H1 (cell line): ENCODE data around the gene KCNQ1.

Experiments
- CTCF ChIP-seq, 3 experiments: IDR thresholded peaks; 1 replicate in 2 of 3; 2 replicates in 1 of 3; pipeline versions ENCODE4 v1.5.1 to v1.6.1; 2011; ENCODE audit warnings: low read length in 3 of 3, mild to moderate bottlenecking in 3 of 3, inconsistent platforms in 2 of 3, low read depth in 1 of 3, moderate library complexity in 1 of 3; ENCODE audit not compliant: insufficient read depth in 1 of 3; ENCODE audit errors: control extremely low read depth in 1 of 3
- EGR1 ChIP-seq: IDR thresholded peaks from 2 replicates; pipeline ENCODE4 v1.6.1; 2011; ENCODE audit warnings: low read depth, low read length, borderline replicate concordance
- GABPA ChIP-seq: IDR thresholded peaks from 2 replicates; pipeline ENCODE4 v1.6.1; 2011; ENCODE audit warnings: mild to moderate bottlenecking, low read length, moderate library complexity, borderline replicate concordance; ENCODE audit not compliant: insufficient read depth
- TCF12 ChIP-seq: IDR thresholded peaks from 2 replicates; pipeline ENCODE4 v1.6.1; 2011; ENCODE audit warnings: low read depth, mild to moderate bottlenecking, low read length

- TF ChIP-seq EGR1 (no peak), GABPA (no peak), CTCF (IDR thresholded peaks at IDR 0.05; ENCODE audit: control extremely low read depth in 1 of 3, insufficient read depth in 1 of 3, low read depth in 1 of 3, low read length in 3 of 3) (no peak), TCF12 (no peak)
Measured at GRCh38 chr11:2788168-2789071, 343.6 kb downstream of the KCNQ1 start.
